Measurements from ENCODE around the gene VAV3. TPM values are rescaled to one million over a fixed set of nuclear protein-coding genes. Genes with fewer than 3 reads are reported as not detected.
A peak's percentile ranks its signal among the peaks of the same experiment; 100 is the strongest.

VAV3 gene
- total RNA-seq, 2 experiments from 2014 or later = 1.2 to 1.3 TPM

- POLR2A ChIA-PET = no interaction called here
- H3K9me3 Mint-ChIP-seq = peaks cover 8% of the 10 kb centered on the region
- H3K27ac Mint-ChIP-seq = no peak overlapping the region
- peaks cover 15% of the 10 kb centered on the region for H3K36me3 Mint-ChIP-seq (ENCODE audit: low read depth)
- CTCF ChIA-PET = no interaction called here
- H3K4me3 Mint-ChIP-seq = no peak overlapping the region
- peaks cover 34% of the 10 kb centered on the region for H3K4me1 Mint-ChIP-seq
- no peak for DNase-seq
- peaks cover 6% of the 10 kb centered on the region for H3K27me3 Mint-ChIP-seq
Observed at GRCh38 chr1:107806902-107807301, 158.1 kb downstream of the VAV3 start.

GRCh38 chr1:107804741-107805140 lies 160.2 kb downstream of the VAV3 start:
- Mint-ChIP-seq H3K9me3 (peaks cover 21% of the 10 kb centered on the region), H3K4me3 (peak overlapping the region; percentile 39), H3K27me3 (no peaks in the 10 kb centered on the region), H3K4me1 (peaks cover 34% of the 10 kb centered on the region), H3K27ac (peak overlapping the region; percentile 64), H3K36me3 (ENCODE audit: low read depth) (peaks cover 23% of the 10 kb centered on the region)
- DNase-seq = no peak
- ChIA-PET POLR2A (no interaction called here), CTCF (no interaction called here)

GRCh38 chr1:107804134-107804533 lies 160.8 kb downstream of the VAV3 start:
- H3K36me3 Mint-ChIP-seq (ENCODE audit: low read depth) = peaks cover 23% of the 10 kb centered on the region
- H3K4me3 Mint-ChIP-seq = peak overlapping the region; percentile 39
- DNase-seq = no peak
- ChIA-PET CTCF (no interaction called here), POLR2A (no interaction called here)
- no peaks in the 10 kb centered on the region for H3K27me3 Mint-ChIP-seq
- H3K27ac Mint-ChIP-seq = peak overlapping the region; percentile 64
- H3K9me3 Mint-ChIP-seq = peaks cover 21% of the 10 kb centered on the region
- peaks cover 34% of the 10 kb centered on the region for H3K4me1 Mint-ChIP-seq

- no peaks in the 10 kb centered on the region for H3K27me3 Mint-ChIP-seq
- H3K36me3 Mint-ChIP-seq (ENCODE audit: low read depth) = peaks cover 23% of the 10 kb centered on the region
- DNase-seq = no peak
- peak overlapping the region; percentile 64 for H3K27ac Mint-ChIP-seq
- H3K4me3 Mint-ChIP-seq = no peak overlapping the region
- peaks cover 21% of the 10 kb centered on the region for H3K9me3 Mint-ChIP-seq
- ChIA-PET POLR2A (no interaction called here), CTCF (no interaction called here)
- H3K4me1 Mint-ChIP-seq = peaks cover 34% of the 10 kb centered on the region
Observed at GRCh38 chr1:107803579-107803978, 161.4 kb downstream of the VAV3 start.

- peaks cover 23% of the 10 kb centered on the region for H3K36me3 Mint-ChIP-seq (ENCODE audit: low read depth)
- no peak overlapping the region for H3K27ac Mint-ChIP-seq
- POLR2A ChIA-PET = no interaction called here
- H3K9me3 Mint-ChIP-seq = peaks cover 21% of the 10 kb centered on the region
- no peaks in the 10 kb centered on the region for H3K27me3 Mint-ChIP-seq
- H3K4me1 Mint-ChIP-seq = peaks cover 34% of the 10 kb centered on the region
- CTCF ChIA-PET = interaction anchor here (0.6 kb wide), 1 partner anchor 28 kb away, joined by 3 read pairs; no protein-coding TSS in a partner anchor
- no peak overlapping the region for H3K4me3 Mint-ChIP-seq
- DNase-seq = no peak
Observed at GRCh38 chr1:107802654-107803053, 162.3 kb downstream of the VAV3 start.

GRCh38 chr1:107795994-107796393 lies 169.0 kb downstream of the VAV3 start:
- Mint-ChIP-seq H3K4me1 (peaks cover 4% of the 10 kb centered on the region), H3K27me3 (no peaks in the 10 kb centered on the region), H3K36me3 (ENCODE audit: low read depth) (peaks cover 3% of the 10 kb centered on the region), H3K9me3 (peaks cover 7% of the 10 kb centered on the region), H3K4me3 (no peak overlapping the region), H3K27ac (no peak overlapping the region)
- ChIA-PET POLR2A (no interaction called here), CTCF (interaction anchor here (0.7 to 1.0 kb wide), 2 partner anchors 297 to 329 kb away, joined by 3 read pairs; no protein-coding TSS in a partner anchor)
- no peak for DNase-seq

- CTCF ChIA-PET = interaction anchor here (0.7 to 1.0 kb wide), 3 partner anchors 40 to 330 kb away, joined by 3 read pairs; no protein-coding TSS in a partner anchor
- no peak overlapping the region for H3K4me3 Mint-ChIP-seq
- H3K27ac Mint-ChIP-seq = no peak overlapping the region
Observed at GRCh38 chr1:107795441-107795840, 169.5 kb downstream of the VAV3 start.

GRCh38 chr1:107794571-107794970 lies 170.4 kb downstream of the VAV3 start:
- Mint-ChIP-seq H3K27me3 (no peaks in the 10 kb centered on the region), H3K9me3 (peaks cover 2% of the 10 kb centered on the region), H3K36me3 (ENCODE audit: low read depth) (no peaks in the 10 kb centered on the region), H3K4me1 (peaks cover 4% of the 10 kb centered on the region), H3K4me3 (no peak overlapping the region), H3K27ac (no peak overlapping the region)
- ChIA-PET CTCF (interaction anchor here (1.0 to 1.4 kb wide), 2 partner anchors 13 to 41 kb away, joined by 3 to 4 read pairs; no protein-coding TSS in a partner anchor), POLR2A (no interaction called here)
- no peak for DNase-seq

More at GRCh38 chr1:107795441-107795840, 169.5 kb downstream of the VAV3 start:
- Mint-ChIP-seq H3K4me1 (peaks cover 4% of the 10 kb centered on the region), H3K36me3 (ENCODE audit: low read depth) (no peaks in the 10 kb centered on the region), H3K9me3 (peaks cover 2% of the 10 kb centered on the region), H3K27me3 (no peaks in the 10 kb centered on the region)
- POLR2A ChIA-PET = no interaction called here
- no peak for DNase-seq

GRCh38 chr1:107793896-107794453 lies 171.0 kb downstream of the VAV3 start:
- POLR2A ChIA-PET = no interaction called here
- no peak overlapping the region for H3K27ac Mint-ChIP-seq
- CTCF ChIA-PET = interaction anchor here (1.4 kb wide), 1 partner anchor 12 kb away, joined by 4 read pairs; no protein-coding TSS in a partner anchor
- H3K27me3 Mint-ChIP-seq = no peaks in the 10 kb centered on the region
- peaks cover 8% of the 10 kb centered on the region for H3K4me1 Mint-ChIP-seq
- DNase-seq = no peak
- H3K9me3 Mint-ChIP-seq = peaks cover 2% of the 10 kb centered on the region
- H3K4me3 Mint-ChIP-seq = no peak overlapping the region
- H3K36me3 Mint-ChIP-seq (ENCODE audit: low read depth) = no peaks in the 10 kb centered on the region

GRCh38 chr1:107791348-107791747 lies 173.6 kb downstream of the VAV3 start:
- DNase-seq = no peak
- no peak overlapping the region for H3K4me3 Mint-ChIP-seq
- H3K9me3 Mint-ChIP-seq = peaks cover 2% of the 10 kb centered on the region
- H3K27ac Mint-ChIP-seq = no peak overlapping the region
- POLR2A ChIA-PET = no interaction called here
- peaks cover 33% of the 10 kb centered on the region for H3K4me1 Mint-ChIP-seq
- H3K36me3 Mint-ChIP-seq (ENCODE audit: low read depth) = no peaks in the 10 kb centered on the region
- CTCF ChIA-PET = interaction anchor here (1.3 kb wide), 1 partner anchor 9 kb away, joined by 6 read pairs; no protein-coding TSS in a partner anchor
- no peaks in the 10 kb centered on the region for H3K27me3 Mint-ChIP-seq

- peaks cover 2% of the 10 kb centered on the region for H3K9me3 Mint-ChIP-seq
- H3K27me3 Mint-ChIP-seq = no peaks in the 10 kb centered on the region
- no peaks in the 10 kb centered on the region for H3K36me3 Mint-ChIP-seq (ENCODE audit: low read depth)
- peak overlapping the region; percentile 15 for H3K27ac Mint-ChIP-seq
- no peak for DNase-seq
- CTCF ChIA-PET = no interaction called here
- no peak overlapping the region for H3K4me3 Mint-ChIP-seq
- POLR2A ChIA-PET = no interaction called here
- peaks cover 44% of the 10 kb centered on the region for H3K4me1 Mint-ChIP-seq
Observed at GRCh38 chr1:107789817-107790524, 175.0 kb downstream of the VAV3 start.

GRCh38 chr1:107788206-107789202 lies 176.5 kb downstream of the VAV3 start:
- Mint-ChIP-seq H3K9me3 (peaks cover 2% of the 10 kb centered on the region), H3K4me3 (no peak overlapping the region), H3K4me1 (peaks cover 45% of the 10 kb centered on the region), H3K27ac (peak overlapping the region; percentile 33), H3K27me3 (no peaks in the 10 kb centered on the region), H3K36me3 (ENCODE audit: low read depth) (no peaks in the 10 kb centered on the region)
- ChIA-PET POLR2A (no interaction called here), CTCF (no interaction called here)
- DNase-seq = no peak
